T-helper 17 cell (primary cell): ENCODE results near the gene XPO4. TPM values are rescaled to one million over a fixed set of nuclear protein-coding genes. Genes with fewer than 3 reads are reported as not detected.
"Not testable (repeated sequence)": the region's sequence is repeated elsewhere in the genome, so short reads cannot be mapped to it uniquely, and the experiment has no call there.

Experiments
- ATAC-seq: fragments of 150-1000 bp; cut with Tn5 transposase; 2 replicates; pipeline ENCODE4 v1.10.0; 2021; ENCODE audit warnings: mild to moderate bottlenecking, moderate library complexity
- DNase-seq, 3 donors: peaks; one replicate each; pipeline versions ENCODE4 v3.0.0 to v3.0.0-alpha.2; 2020 to 2021
- H3K9me3 ChIP-seq: one replicate; pipeline ENCODE4 v1.7.0; 2013; ENCODE audit warnings: low read length, mild to moderate bottlenecking; ENCODE audit not compliant: control insufficient read depth, poor library complexity, severe bottlenecking
- H3K27ac Mint-ChIP-seq: one replicate; pipeline ENCODE4 v1.8.0; 2022; ENCODE audit warnings: mild to moderate bottlenecking, moderate library complexity, mixed read lengths
- H3K27me3 Mint-ChIP-seq: one replicate; pipeline ENCODE4 v1.8.0; 2022; ENCODE audit warnings: mixed read lengths
- H3K36me3 Mint-ChIP-seq: one replicate; pipeline ENCODE4 v1.8.0; 2022; ENCODE audit warnings: low read depth, mixed read lengths
- H3K4me1 Mint-ChIP-seq: one replicate; pipeline ENCODE4 v1.8.0; 2022; ENCODE audit warnings: mild to moderate bottlenecking, mixed read lengths
- H3K4me3 Mint-ChIP-seq: one replicate; pipeline ENCODE4 v1.8.0; 2022; ENCODE audit warnings: mild to moderate bottlenecking, moderate library complexity, mixed read lengths
- total RNA-seq, 4 donors: library from RNA in 2 of 4; stranded (reverse) in 2 of 4; gene quantifications; one replicate each; pipeline ENCODE4 v1.2.3 and lab custom pipeline; 2022 to 2026

The XPO4 gene
- total RNA-seq, 2 donors from 2014 or later = 23.4 to 25.3 TPM

DNA sequence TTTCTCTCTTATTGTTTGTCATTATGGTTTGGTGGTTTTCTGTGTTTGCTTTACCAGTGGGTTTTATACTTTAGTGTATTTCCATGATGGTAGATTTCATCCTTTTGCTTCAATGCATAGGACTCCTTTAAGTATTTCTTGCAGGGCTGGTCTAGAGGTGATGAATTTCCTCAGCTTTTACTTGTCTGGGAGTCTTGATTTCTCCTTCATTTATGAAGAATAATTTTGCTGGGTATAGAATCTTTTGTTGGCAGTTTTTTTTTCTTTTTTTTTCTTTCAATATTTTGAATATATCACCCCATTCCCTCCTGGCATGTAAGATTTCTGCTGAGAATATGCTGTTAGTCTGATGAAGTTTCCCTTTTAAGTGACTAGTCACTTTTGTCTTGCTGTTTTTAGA is 148.5 kb downstream of the XPO4 start:
- Mint-ChIP-seq H3K4me1 (no peaks in the 10 kb centered on the region), H3K4me3 (no peak overlapping the region), H3K27me3 (no peaks in the 10 kb centered on the region), H3K36me3 (peaks cover 2% of the 10 kb centered on the region), H3K27ac (no peak overlapping the region)
- H3K9me3 ChIP-seq = peaks cover 8% of the 10 kb centered on the region
- no peak for DNase-seq
- ATAC-seq = no peak

DNA sequence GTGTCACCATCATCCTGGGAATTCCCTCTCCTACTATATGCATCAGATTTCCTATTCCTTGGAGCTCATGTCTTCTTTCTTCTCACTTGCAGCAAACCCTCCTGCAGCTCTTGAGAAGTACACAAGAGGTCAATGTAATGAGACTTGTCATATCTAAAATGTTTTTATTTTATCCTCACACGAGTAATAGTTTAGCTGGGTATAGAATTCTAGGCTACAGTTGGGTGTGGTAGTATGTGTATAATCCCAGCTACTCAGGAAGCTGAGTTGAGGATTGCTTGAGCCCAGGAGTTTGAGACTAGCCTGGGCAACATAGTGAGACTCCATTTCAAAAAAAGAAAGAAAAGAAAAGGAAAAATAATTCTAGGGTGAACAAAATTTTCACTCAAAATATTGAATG is 153.2 kb downstream of the XPO4 start:
- Mint-ChIP-seq H3K36me3 (no peaks in the 10 kb centered on the region), H3K4me1 (no peaks in the 10 kb centered on the region), H3K27ac (no peak overlapping the region), H3K27me3 (no peaks in the 10 kb centered on the region), H3K4me3 (no peak overlapping the region)
- DNase-seq (no peak), ATAC-seq (no peak)
- H3K9me3 ChIP-seq = peaks cover 8% of the 10 kb centered on the region

DNA sequence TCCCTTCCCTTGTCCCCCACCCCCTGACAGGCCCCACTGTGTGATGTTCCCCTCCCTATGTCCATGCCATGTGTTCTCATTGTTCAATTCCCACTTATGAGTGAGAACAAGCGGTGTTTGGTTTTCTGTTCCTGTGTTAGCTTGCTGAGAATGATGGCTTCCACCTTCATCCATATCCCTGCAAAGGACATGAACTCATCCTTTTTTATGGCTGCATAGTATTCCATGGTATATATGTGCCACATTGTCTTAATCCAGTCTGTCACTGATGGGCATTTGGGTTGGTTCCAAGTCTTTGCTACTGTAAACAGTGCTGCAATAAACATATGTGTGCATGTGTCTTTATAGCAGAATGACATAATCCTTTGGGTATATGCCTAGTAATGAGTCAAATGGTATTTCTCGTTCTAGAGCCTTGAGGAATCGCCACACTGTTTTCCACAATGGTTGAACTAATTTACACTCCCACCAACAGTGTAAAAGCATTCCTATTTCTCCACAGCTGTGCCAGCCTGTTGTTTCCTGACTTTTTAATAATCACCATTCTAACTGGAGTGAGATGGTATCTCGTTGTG is 158.6 kb downstream of the XPO4 start:
- DNase-seq, H3K9me3 ChIP-seq, H3K4me3 Mint-ChIP-seq, H3K27me3 Mint-ChIP-seq, ATAC-seq, H3K4me1 Mint-ChIP-seq, H3K36me3 Mint-ChIP-seq, H3K27ac Mint-ChIP-seq: not testable (repeated sequence)

DNA sequence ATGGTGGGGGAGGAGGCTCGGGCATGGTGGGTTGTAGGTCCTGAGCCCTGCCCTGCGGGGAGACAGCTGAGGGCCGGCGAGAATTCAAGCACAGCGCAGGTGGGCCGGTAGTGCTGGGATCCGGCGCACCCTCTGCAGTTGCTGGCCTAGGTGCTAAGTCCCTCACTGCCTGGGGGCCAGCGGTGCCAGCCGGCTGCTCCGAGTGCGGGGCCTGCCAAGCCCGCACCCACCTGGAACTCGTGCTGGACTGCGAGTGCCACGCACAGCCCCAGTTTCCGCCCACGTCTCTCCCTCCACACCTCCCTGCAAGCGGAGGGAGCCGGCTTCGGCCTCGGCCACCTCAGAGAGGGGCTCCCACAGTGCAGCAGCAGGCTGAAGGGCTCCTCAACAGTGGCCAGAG is 162.5 kb downstream of the XPO4 start:
- H3K27ac Mint-ChIP-seq = no peak overlapping the region
- H3K9me3 ChIP-seq = no peaks in the 10 kb centered on the region
- DNase-seq (no peak), ATAC-seq (no peak)
- H3K36me3 Mint-ChIP-seq = no peaks in the 10 kb centered on the region
- H3K4me1 Mint-ChIP-seq = peaks cover 3% of the 10 kb centered on the region
- no peaks in the 10 kb centered on the region for H3K27me3 Mint-ChIP-seq
- H3K4me3 Mint-ChIP-seq = no peak overlapping the region

DNA sequence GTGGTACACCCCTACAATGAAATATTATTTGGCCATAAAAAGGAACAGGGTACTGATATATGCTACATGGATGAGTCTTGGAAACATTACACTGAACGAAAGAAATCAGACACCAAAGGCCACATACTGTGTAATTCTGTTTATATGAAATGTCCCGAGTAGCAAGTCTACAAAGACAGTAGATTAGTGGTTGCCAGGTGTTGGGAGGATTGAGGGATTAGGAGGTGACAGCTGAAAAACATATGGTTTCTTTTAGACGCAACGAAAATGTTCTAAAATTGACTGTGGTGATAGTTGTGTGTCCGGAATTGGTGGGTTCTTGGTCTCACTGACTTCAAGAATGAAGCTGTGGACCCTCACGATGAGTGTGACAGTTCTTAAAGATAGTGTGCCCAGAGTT is 163.9 kb downstream of the XPO4 start:
- no peaks in the 10 kb centered on the region for H3K9me3 ChIP-seq
- no peak for DNase-seq
- H3K4me1 Mint-ChIP-seq = peaks cover 3% of the 10 kb centered on the region
- H3K36me3 Mint-ChIP-seq = peaks cover 2% of the 10 kb centered on the region
- ATAC-seq = no peak
- H3K27me3 Mint-ChIP-seq = no peaks in the 10 kb centered on the region
- H3K4me3 Mint-ChIP-seq = no peak overlapping the region
- no peak overlapping the region for H3K27ac Mint-ChIP-seq

DNA sequence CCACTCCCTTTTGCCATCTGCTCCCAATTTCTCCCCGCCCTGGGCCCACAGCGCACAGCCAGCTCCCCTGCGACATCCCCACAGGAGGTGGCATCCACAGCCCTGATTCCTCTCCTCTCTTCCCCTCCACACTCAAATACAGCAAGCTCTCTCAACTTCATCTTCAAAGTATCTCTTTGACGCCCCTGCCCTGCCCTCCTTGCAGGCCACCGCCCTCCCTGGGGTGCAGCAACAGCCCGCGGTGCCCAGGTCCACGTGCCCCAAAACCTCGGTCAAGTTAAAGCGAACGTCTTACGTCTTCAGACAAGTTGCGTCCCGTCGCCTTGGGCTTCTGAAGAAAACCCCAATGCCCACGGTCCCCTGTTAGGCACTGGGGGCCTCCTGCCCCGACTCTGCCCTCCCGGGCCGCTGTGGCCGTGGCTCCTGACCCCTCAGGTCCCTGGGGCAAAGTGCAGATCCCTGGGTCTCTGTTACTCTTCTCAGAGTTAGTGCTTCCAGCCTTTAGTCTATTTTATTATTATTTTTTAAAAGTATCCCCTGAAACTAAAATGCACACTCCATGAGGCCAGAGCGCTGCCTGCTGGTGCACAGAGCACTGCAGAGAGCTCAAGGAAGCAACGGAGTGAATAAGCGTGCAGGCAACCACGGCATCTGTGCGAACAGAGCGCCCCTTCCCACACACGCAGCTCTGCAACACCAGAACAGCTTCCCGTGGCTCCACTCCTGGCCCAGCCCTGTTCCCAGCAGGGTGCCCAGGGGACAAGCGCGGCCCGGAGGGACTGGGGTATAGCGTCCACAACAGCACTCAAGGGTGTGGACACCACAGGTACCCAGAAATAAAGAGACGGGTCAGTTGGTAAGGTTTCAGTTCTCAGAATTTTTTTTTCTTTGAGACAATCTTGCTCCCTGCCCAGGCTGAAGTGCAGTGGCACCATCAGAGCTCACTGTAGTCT is 172.6 kb downstream of the XPO4 start:
- H3K27me3 Mint-ChIP-seq = no peaks in the 10 kb centered on the region
- H3K4me1 Mint-ChIP-seq = no peaks in the 10 kb centered on the region
- peaks cover 6% of the 10 kb centered on the region for H3K36me3 Mint-ChIP-seq
- H3K27ac Mint-ChIP-seq = no peak overlapping the region
- H3K9me3 ChIP-seq = no peaks in the 10 kb centered on the region
- no peak overlapping the region for H3K4me3 Mint-ChIP-seq
- ATAC-seq (no peak), DNase-seq (no peak)

DNA sequence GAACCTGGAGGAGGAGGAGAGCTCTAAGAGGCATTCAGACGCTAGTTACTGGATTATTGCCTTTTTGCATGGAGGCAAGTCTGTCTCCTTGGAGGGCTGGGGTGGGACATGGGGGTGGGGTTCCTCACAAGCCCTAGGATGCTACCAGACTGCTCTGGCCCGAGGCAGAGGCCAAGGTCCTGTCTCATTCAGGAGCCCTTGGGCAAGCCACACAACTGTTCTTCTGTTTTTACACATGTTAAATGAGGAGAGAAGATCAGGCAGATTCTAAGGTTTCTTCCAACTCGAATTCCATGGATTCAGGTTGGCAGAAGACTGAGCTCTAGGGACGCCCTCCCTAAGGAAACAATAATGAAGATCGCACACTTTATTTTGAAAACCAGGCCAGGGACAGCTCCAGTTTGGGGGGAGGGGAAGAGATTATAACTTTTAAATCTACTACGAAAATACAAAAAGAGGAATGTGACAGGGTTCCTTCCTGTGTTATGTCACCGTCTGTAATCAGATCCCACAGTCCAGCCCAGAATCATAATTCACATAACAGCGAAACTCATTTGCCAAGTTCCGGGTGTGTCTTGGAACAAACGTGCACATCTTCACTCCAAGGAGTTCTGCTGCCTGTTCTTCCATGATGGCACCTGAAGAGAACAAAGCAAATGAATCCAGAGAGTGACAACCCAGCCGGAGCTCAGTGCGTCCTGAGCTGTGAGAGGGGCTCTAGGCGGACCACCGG is 173.8 kb downstream of the XPO4 start:
- Mint-ChIP-seq H3K36me3 (peaks cover 4% of the 10 kb centered on the region), H3K4me3 (no peak overlapping the region), H3K27ac (no peak overlapping the region), H3K27me3 (no peaks in the 10 kb centered on the region), H3K4me1 (no peaks in the 10 kb centered on the region)
- ATAC-seq = no peak
- no peak for DNase-seq
- H3K9me3 ChIP-seq = no peaks in the 10 kb centered on the region

DNA sequence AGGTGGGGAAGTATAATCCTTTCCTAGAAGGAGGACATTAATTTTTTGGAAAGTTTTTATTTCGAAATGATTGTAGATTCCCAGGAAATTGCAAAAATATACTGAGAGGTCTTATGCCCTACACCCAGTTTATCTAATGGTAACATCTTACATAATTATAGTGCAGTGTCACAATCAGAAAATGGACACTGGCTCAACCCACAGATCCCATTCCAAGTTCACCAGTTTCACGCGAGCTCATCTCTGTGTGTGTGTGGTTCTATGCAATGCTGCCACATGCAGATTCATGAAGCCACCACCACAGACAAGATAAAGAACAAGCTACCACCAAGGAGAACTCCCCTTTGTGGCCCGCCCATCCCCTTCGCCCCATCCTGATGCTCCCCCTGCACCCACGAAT is 174.7 kb downstream of the XPO4 start:
- Mint-ChIP-seq H3K4me3 (no peak overlapping the region), H3K36me3 (peaks cover 4% of the 10 kb centered on the region), H3K4me1 (no peaks in the 10 kb centered on the region), H3K27me3 (peaks cover 3% of the 10 kb centered on the region), H3K27ac (no peak overlapping the region)
- no peaks in the 10 kb centered on the region for H3K9me3 ChIP-seq
- no peak for DNase-seq
- ATAC-seq = no peak

Other genes with a start within 250 kb of the XPO4 start
- gene IL17D, start 199.0 kb downstream of the XPO4 start, total RNA-seq = under 1 TPM in 1 of 2 donors, not detected in 1; 0.15 TPM
- 1 to 10 TPM; 3.8 TPM for gene EEF1AKMT1, start 128.8 kb downstream of the XPO4 start, total RNA-seq
- 1 to 10 TPM; 8.0 to 9.0 TPM for gene LATS2, start 158.8 kb upstream of the XPO4 start, total RNA-seq
- gene SAP18, start 237.4 kb upstream of the XPO4 start, total RNA-seq = 100 to 1,000 TPM; 194 to 201 TPM